ENCODE measurements around the gene WASHC1.
"Not testable (repeated sequence)": the region's sequence is repeated elsewhere in the genome, so short reads cannot be mapped to it uniquely, and the experiment has no call there.

Gene WASHC1

DNA sequence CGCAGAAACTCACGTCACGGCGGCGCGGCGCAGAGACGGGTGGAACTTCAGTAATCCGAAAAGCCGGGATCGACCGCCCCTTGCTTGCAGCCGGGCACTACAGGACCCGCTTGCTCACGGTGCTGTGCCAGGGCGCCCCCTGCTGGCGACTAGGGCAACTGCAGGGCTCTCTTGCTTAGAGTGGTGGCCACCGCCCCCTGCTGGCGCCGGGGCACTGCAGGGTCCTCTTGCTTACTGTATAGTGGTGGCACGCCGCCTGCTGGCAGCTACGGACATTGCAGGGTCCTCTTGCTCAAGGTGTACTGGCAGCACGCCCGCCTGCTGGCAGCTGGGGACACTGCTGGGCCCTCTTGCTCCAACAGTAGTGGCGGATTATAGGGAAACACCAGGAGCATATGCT is 18.1 kb downstream of the WASHC1 start:
- not testable (repeated sequence) for H3K9me3 ChIP-seq (ENCODE audit: control insufficient read depth, insufficient read depth, low read length); DNase-seq (ENCODE audit: low read depth, low spot score); H3K4me3 ChIP-seq (ENCODE audit: low read length); H3K36me3 ChIP-seq (ENCODE audit: control insufficient read depth, insufficient read depth, low read length); H3K4me1 ChIP-seq (ENCODE audit: control insufficient read depth, insufficient read depth, low read length); H3K27me3 ChIP-seq (ENCODE audit: control insufficient read depth, insufficient read depth, low read length); H3K27ac ChIP-seq (ENCODE audit: low read length)
- WGBS (ENCODE audit: insufficient coverage, insufficient read length): no CpG with 5 or more reads among the region's 26 CpGs

DNA sequence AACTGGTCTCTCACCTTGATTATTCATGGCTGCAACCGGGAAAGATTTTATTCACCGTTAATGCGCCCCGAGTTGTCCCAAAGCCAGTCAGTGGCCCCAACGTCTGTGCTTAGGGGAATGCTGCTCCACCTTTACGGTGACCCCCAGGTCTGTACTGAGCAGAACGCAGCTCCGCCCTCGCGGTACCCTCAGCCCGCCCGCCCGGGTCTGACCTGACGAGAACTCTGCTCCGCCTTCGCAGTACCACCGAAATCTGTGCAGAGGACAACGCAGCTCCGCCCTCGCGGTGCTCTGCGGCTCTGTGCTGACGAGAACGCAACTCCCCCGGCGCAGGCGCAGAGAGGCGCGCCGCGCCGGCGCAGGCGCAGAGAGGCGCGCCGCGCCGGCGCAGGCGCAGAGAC is 18.6 kb downstream of the WASHC1 start:
- H3K4me3 ChIP-seq (ENCODE audit: low read length); H3K27ac ChIP-seq (ENCODE audit: low read length); DNase-seq (ENCODE audit: low read depth, low spot score); H3K36me3 ChIP-seq (ENCODE audit: control insufficient read depth, insufficient read depth, low read length); H3K9me3 ChIP-seq (ENCODE audit: control insufficient read depth, insufficient read depth, low read length); H3K27me3 ChIP-seq (ENCODE audit: control insufficient read depth, insufficient read depth, low read length); H3K4me1 ChIP-seq (ENCODE audit: control insufficient read depth, insufficient read depth, low read length): not testable (repeated sequence)
- WGBS (ENCODE audit: insufficient coverage, insufficient read length): no CpG with 5 or more reads among the region's 41 CpGs

DNA sequence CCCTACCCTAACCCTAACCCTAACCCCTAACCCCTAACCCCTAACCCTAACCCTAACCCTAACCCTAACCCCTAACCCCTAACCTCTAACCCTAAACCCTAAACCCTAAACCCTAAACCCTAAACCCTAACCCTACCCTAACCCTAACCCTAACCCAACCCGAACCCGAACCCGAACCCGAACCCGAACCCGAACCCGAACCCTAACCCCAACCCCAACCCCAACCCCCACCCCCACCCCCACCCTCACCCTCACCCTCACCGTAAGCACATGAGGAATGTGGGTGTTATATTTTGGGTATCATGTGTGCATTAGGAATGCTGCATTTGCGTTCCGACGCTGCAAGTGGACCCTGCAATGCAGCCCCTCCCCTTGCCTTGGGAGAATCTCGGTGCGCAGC is 19.0 kb downstream of the WASHC1 start:
- not testable (repeated sequence) for H3K4me1 ChIP-seq (ENCODE audit: control insufficient read depth, insufficient read depth, low read length); DNase-seq (ENCODE audit: low read depth, low spot score); H3K4me3 ChIP-seq (ENCODE audit: low read length); H3K36me3 ChIP-seq (ENCODE audit: control insufficient read depth, insufficient read depth, low read length); H3K9me3 ChIP-seq (ENCODE audit: control insufficient read depth, insufficient read depth, low read length); H3K27ac ChIP-seq (ENCODE audit: low read length); H3K27me3 ChIP-seq (ENCODE audit: control insufficient read depth, insufficient read depth, low read length)
- 100% methylated on average over 2 of the region's 13 CpGs for WGBS (ENCODE audit: insufficient coverage, insufficient read length)
